GM13976 (cell line): ENCODE data around the gene FASN.
A peak's percentile ranks its signal among the peaks of the same experiment; 100 is the strongest.

Experiments used
- DNase-seq: peaks from one replicate; pipeline ENCODE4 v3.0.0; 2012; ENCODE audit warnings: low spot score
- CTCF ChIP-seq: IDR thresholded peaks from 2 replicates; pipeline ENCODE4 v1.5.1; 2012; ENCODE audit warnings: borderline replicate concordance, mild to moderate bottlenecking; ENCODE audit not compliant: insufficient read depth; ENCODE audit errors: extremely low read depth, missing control alignments, control extremely low read depth
- in situ Hi-C: fragments of 300-500 bp; cut with MboI; formaldehyde crosslinking; loops from one replicate; pipeline ENCODE4 v1.12.0; 2022; ENCODE audit warnings: low sequenced_read_pairs, mixed read lengths, inconsistent platforms; ENCODE audit not compliant: unreplicated experiment

Gene FASN

DNA sequence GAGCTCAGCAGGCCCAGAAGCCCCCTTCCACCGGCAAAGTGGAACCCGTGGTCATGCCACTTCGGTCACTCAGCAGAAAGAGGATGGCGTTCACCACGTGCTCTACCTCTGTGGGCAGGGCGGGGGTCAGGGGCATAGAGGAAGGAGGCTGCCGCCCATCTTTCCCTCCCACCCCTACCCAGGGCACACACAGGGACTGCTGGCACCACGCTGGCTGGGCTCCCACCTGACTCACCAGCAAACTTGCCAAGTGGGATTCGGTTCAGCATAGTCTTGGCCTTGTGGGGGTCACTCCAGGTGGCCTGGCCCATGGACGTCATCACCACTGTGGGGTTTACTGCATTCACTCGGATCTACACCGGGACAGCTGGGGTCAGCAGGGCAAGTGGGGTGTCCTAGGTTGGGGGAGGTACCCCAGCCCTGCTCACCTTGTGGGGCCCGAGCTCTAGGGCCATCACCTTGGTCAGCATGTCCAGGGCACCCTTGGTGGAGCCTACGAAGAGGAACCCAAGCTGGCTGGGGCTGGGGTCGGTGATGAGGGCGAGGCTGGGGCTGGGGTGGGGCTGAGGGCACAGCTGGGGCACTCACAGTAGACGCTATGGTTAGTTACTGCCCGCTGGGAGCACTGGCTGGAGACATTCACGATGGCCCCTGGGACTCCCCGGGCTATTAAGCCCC is 61.9 kb downstream of the FASN start:
- no peak for DNase-seq
- TF ChIP-seq CTCF: no peak
- in situ Hi-C loops: no loop called here

- no peak for DNase-seq
- in situ Hi-C loops: no loop called here
- TF ChIP-seq CTCF: no peak
Measured at GRCh38 chr17:82035488-82035887, 62.5 kb downstream of the FASN start.

DNA sequence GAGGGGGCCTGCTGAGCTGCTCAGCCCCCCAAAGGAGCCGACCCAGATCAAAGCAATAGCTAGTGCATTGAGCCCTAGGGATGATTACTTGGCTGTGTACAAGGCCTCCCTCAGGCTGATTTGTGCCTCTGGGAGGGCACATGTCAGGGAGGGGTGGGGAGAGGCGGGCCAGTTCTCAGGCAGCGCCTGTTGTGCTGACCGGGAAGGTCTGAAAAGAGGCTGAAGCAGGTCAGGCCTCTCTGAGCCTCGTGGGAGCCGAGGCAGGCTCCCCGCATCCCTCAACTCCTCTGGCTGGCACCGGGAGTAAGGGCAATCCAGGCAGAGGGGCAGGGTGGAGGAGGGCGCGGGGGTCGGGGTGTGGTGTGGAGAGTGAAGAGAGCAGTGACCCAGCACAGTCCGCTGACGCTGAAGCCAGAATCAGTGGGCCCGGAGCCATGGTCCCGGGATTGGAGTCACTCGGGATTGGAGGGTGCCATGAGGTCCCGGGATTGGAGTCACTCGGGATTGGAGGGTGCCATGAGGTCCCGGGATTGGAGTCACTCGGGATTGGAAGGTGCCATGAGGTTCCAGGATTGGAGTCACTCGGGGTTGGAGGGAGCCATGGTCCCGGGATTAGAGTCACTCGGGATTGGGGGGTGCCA is 63.5 kb downstream of the FASN start:
- no peak for TF ChIP-seq CTCF
- in situ Hi-C loops: no loop called here
- no peak for DNase-seq

DNA sequence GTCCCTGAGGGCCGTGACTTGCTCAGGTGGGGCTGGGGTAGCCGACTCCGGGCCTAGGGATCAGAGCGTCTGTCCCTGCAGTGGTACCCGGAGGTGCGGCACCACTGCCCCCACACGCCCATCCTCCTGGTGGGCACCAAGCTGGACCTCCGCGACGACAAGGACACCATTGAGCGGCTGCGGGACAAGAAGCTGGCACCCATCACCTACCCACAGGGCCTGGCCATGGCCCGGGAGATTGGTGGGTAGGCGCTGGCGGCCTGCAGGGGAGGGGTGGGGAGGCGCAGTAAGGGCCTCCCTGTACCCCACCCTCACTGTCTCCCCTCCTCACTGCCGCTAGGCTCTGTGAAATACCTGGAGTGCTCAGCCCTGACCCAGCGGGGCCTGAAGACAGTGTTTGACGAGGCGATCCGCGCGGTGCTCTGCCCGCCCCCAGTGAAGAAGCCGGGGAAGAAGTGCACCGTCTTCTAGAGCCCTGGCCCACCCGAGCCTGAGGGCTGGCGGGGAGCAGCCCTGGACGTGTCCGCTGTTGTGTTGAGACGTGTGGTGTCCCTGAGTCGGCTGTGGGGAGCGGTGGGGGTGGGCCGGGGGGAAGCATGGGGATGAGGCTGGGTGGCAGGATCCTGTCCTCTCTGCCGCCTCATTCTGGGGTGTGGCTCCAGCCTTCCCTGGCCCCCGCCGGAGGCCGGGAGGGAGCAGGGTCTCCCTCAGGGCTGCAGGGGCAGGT is 64.5 kb downstream of the FASN start:
- in situ Hi-C loops: no loop called here

DNA sequence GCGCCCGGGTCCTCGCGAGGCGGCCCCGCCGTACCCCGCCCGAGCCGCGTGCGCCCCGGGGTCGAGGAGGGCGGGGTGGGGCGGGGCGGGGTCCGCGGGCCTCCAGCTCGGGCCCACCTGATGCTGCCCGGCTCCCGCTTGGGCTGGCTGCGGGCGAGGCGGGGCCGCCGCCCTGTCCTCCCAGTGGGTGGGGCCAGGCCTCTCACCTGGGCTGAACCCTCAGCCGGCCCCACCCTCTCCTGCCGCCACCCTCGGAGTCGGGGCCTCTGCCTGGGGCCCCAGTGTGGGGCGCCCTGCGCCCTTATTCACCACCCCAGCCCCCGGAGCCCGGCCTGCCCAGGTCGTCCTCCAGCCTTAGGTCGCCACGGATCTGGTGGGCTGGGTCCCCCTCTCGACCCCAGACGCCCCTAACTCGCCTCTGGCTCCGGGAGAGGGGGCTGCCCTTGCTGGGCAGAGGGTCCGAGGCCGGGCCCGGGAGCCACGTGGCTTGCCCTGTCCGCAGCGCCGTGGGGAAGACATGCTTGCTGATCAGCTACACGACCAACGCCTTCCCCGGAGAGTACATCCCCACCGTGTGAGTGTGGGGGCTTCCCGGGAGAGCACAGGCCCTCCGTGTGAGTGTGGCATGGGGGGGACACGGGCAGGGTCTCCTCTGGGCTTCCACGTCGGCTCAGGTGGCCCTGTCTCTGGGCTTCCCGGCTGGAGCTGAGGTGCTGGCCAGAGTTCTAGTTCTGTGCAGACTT is 66.0 kb downstream of the FASN start:
- in situ Hi-C loops: no loop called here
- DNase-seq: peak; percentile 78

More for the DNA sequence above, 64.5 kb downstream of the FASN start:
- no peak for TF ChIP-seq CTCF
- no peak for DNase-seq

More for the DNA sequence above, 66.0 kb downstream of the FASN start:
- TF ChIP-seq CTCF: no peak
